Activated B cell treated with CpG ODN at 0.5 μM for 24 hours (primary cell): ENCODE measurements around the gene DLGAP1. TPM values are rescaled to one million over a fixed set of nuclear protein-coding genes. Genes with fewer than 3 reads are reported as not detected.

Source experiments
- ATAC-seq: fragments of 200-7000 bp; cut with Tn5 transposase; one replicate; pipeline ENCODE4 v1.10.0; 2021; ENCODE audit warnings: low read depth, mild to moderate bottlenecking, moderate library complexity
- CTCF ChIA-PET: fragments of 350-600 bp; sonication (Branson Sonifier 250); formaldehyde crosslinking; loops from one replicate; lab custom pipeline; 2021; ENCODE audit warnings: antibody characterized with exemption; lab: Charles Lee
- POLR2A ChIA-PET: fragments of 350-600 bp; sonication (Branson Sonifier 250); formaldehyde crosslinking; loops from one replicate; lab custom pipeline; 2021; ENCODE audit warnings: antibody characterized with exemption; lab: Charles Lee
- DNase-seq: peaks from one replicate; pipeline ENCODE4 v3.0.0; 2022
- H3K27ac Mint-ChIP-seq: one replicate; pipeline ENCODE4 v1.8.0; 2020; ENCODE audit warnings: mixed read lengths
- H3K27me3 Mint-ChIP-seq: one replicate; pipeline ENCODE4 v1.8.0; 2021; ENCODE audit warnings: mixed read lengths
- H3K36me3 Mint-ChIP-seq: one replicate; pipeline ENCODE4 v1.8.0; 2021; ENCODE audit warnings: low read depth, mixed read lengths
- H3K4me1 Mint-ChIP-seq: one replicate; pipeline ENCODE4 v1.8.0; 2021; ENCODE audit warnings: mixed read lengths
- H3K4me3 Mint-ChIP-seq: one replicate; pipeline ENCODE4 v1.8.0; 2020; ENCODE audit warnings: mild to moderate bottlenecking, mixed read lengths
- H3K9me3 Mint-ChIP-seq: one replicate; pipeline ENCODE4 v1.8.0; 2020; ENCODE audit warnings: mixed read lengths
- intact Hi-C: fragments of 100-400 bp; cut with micrococcal nuclease; formaldehyde crosslinking; loops from one replicate; pipeline ENCODE4 v1.15.1; 2024
- total RNA-seq: library from RNA; stranded (reverse); gene quantifications from 2 replicates; pipeline ENCODE4 v1.2.3, GENCODE V29; 2022
- TF ChIP-seq, protein P1 (sequence below): fragments of 200-600 bp; IDR thresholded peaks from one replicate; pipeline ENCODE4 v1.8.0; 2022; ENCODE audit warnings: antibody characterized with exemption, mild to moderate bottlenecking

Gene DLGAP1
- total RNA-seq, 1 donor from 2014 or later: 0.18 TPM

DNA sequence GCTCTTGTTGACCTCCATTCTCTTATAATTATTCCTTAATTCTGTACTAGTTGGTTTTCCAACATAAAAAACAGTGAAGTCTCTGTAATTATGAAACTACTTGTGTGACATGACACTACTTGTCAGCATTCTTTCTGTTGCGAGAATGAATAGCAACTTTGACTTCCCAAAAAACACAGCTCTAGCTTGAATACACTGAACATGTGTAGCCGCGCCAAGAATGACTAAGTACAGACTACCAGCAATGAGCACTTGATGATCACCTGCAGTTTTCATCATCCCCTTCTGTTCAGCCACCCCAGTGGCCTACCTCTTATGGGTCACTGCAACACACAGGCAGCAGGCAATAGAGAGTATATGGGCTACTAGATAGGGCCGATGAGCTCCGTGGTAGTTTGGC is 775.9 kb downstream of the DLGAP1 start:
- Mint-ChIP-seq H3K27me3 (peaks cover 14% of the 10 kb centered on the region), H3K9me3 (peaks cover 5% of the 10 kb centered on the region), H3K4me1 (no peaks in the 10 kb centered on the region), H3K4me3 (no peak overlapping the region), H3K36me3 (no peaks in the 10 kb centered on the region), H3K27ac (no peak overlapping the region)
- DNase-seq (no peak), ATAC-seq (no peak)
- ChIA-PET CTCF (interaction anchor here (0.8 kb wide), 1 partner anchor 13 kb away, joined by 4 read pairs; no protein-coding TSS in a partner anchor), POLR2A (no interaction called here)
- TF ChIP-seq, protein P1, sequence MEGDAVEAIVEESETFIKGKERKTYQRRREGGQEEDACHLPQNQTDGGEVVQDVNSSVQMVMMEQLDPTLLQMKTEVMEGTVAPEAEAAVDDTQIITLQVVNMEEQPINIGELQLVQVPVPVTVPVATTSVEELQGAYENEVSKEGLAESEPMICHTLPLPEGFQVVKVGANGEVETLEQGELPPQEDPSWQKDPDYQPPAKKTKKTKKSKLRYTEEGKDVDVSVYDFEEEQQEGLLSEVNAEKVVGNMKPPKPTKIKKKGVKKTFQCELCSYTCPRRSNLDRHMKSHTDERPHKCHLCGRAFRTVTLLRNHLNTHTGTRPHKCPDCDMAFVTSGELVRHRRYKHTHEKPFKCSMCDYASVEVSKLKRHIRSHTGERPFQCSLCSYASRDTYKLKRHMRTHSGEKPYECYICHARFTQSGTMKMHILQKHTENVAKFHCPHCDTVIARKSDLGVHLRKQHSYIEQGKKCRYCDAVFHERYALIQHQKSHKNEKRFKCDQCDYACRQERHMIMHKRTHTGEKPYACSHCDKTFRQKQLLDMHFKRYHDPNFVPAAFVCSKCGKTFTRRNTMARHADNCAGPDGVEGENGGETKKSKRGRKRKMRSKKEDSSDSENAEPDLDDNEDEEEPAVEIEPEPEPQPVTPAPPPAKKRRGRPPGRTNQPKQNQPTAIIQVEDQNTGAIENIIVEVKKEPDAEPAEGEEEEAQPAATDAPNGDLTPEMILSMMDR: no peak
- intact Hi-C loops: no loop called here

DNA sequence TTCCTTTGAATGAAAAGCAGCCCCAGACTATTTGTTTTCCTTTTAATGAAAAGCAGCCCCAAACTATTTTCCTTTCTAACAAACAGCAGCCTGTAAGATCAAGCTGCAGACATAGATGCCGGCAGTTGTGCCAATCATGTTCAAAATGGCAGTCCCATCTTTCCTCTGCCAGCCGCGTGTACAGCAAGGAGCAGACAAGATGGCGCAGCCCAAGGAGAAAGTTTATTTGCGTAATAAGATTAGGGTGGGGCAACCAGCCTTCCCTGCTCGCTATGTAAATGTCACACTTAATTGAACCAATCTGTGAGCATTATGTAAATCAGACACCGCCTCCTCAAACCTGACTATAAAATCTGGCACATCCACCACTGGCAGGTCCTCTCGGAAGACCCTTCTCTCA is 779.1 kb downstream of the DLGAP1 start:
- no peaks in the 10 kb centered on the region for H3K4me1 Mint-ChIP-seq
- intact Hi-C loops: no loop called here
- no peak overlapping the region for H3K4me3 Mint-ChIP-seq
- ChIA-PET CTCF (interaction anchor here (1.6 kb wide), 1 partner anchor 10 kb away, joined by 6 read pairs; no protein-coding TSS in a partner anchor), POLR2A (no interaction called here)
- no peaks in the 10 kb centered on the region for H3K36me3 Mint-ChIP-seq
- no peak for DNase-seq
- H3K27me3 Mint-ChIP-seq: peaks cover 11% of the 10 kb centered on the region
- no peaks in the 10 kb centered on the region for H3K9me3 Mint-ChIP-seq
- TF ChIP-seq, protein P1: no peak
- ATAC-seq: no peak
- H3K27ac Mint-ChIP-seq: no peak overlapping the region

DNA sequence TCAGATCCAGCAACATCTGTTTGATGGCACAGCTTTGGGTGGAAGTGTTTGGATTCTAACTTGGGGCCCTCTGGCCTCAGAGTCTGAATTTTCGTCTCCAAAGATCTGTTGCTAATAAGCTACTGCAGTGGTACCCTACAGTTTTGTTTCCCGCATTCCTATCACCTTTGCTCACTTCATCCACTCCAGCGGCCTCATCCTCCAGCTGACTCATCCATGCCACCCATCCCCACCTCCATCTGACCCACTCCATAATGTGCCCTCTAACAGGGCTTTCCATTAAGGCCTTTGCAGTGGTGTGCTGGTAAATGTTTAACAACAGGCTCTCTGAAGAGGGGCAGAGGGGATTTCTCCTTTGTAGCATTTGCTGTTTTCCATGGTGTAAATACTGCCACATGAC is 779.7 kb downstream of the DLGAP1 start:
- no peak overlapping the region for H3K4me3 Mint-ChIP-seq
- no peaks in the 10 kb centered on the region for H3K36me3 Mint-ChIP-seq
- no peaks in the 10 kb centered on the region for H3K9me3 Mint-ChIP-seq
- ChIA-PET POLR2A (no interaction called here), CTCF (interaction anchor here (1.6 kb wide), 1 partner anchor 9 kb away, joined by 6 read pairs; no protein-coding TSS in a partner anchor)
- H3K4me1 Mint-ChIP-seq: no peaks in the 10 kb centered on the region
- peaks cover 11% of the 10 kb centered on the region for H3K27me3 Mint-ChIP-seq
- H3K27ac Mint-ChIP-seq: no peak overlapping the region
- DNase-seq: no peak
- TF ChIP-seq, protein P1: no peak
- no peak for ATAC-seq
- intact Hi-C loops: no loop called here

DNA sequence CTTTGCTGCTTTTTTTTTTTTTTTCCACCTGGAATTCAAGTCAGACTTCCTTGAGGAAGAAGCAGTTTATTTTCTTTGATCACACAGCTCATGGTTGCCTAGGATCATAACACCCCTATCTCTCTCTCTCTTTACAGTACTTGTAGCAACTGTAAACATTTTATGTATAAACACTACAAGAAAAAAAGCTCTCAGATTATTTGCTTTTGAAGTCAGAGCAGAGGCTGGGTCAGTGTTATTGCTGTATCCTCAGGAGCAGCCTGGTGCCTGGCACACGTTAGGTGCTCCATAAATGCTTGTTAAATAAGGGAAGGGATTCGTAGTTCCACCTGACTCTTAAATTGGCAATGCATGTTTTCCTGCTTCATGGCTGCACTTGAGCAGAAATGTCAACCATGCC is 783.9 kb downstream of the DLGAP1 start:
- intact Hi-C loops: no loop called here
- no peak overlapping the region for H3K27ac Mint-ChIP-seq
- H3K36me3 Mint-ChIP-seq: no peaks in the 10 kb centered on the region
- POLR2A ChIA-PET: interaction anchor here (0.7 to 0.8 kb wide), 2 partner anchors 173 to 392 kb away, joined by 5 to 9 read pairs; no protein-coding TSS in a partner anchor
- H3K4me1 Mint-ChIP-seq: peaks cover 1% of the 10 kb centered on the region
- DNase-seq: no peak
- TF ChIP-seq, protein P1: no peak
- H3K27me3 Mint-ChIP-seq: peaks cover 2% of the 10 kb centered on the region
- H3K9me3 Mint-ChIP-seq: no peaks in the 10 kb centered on the region
- H3K4me3 Mint-ChIP-seq: no peak overlapping the region
- CTCF ChIA-PET: interaction anchor here (1.5 kb wide), 1 partner anchor 391 kb away, joined by 3 read pairs; no protein-coding TSS in a partner anchor
- ATAC-seq: no peak

DNA sequence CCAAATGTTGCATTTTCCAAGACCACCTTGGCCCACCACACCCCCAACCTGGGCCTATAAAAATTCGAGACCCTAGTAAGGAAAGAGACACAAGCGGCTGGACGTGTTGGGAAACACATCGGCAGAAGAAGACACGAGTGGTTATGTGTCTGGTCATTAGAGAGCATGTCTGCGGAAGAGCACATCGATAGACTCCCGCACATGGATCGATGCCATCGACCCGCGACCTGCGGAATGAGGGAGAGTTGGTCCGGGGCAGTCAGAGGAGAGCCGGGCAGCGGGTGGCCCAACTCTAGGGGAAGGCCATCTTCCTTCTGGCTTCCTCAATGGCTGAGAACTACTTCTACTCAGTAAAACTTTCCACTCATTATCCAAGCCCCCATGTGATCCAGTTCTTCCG is 785.7 kb downstream of the DLGAP1 start:
- intact Hi-C loops: no loop called here
- Mint-ChIP-seq H3K36me3 (no peaks in the 10 kb centered on the region), H3K4me3 (no peak overlapping the region), H3K4me1 (peaks cover 15% of the 10 kb centered on the region), H3K27ac (no peak overlapping the region), H3K27me3 (no peaks in the 10 kb centered on the region), H3K9me3 (no peaks in the 10 kb centered on the region)
- POLR2A ChIA-PET: no interaction called here
- TF ChIP-seq, protein P1: no peak
- CTCF ChIA-PET: no interaction called here
- ATAC-seq (no peak), DNase-seq (no peak)
